GM21717 (cell line): ENCODE data around the gene GSG1L.
"Not testable (repeated sequence)": the region's sequence is repeated elsewhere in the genome, so short reads cannot be mapped to it uniquely, and the experiment has no call there.

Source experiments
- ATAC-seq: cut with Tn5 transposase; IDR thresholded peaks from one replicate; pipeline ENCODE4 v1.9.1; 2021; ENCODE audit warnings: mild to moderate bottlenecking, moderate library complexity; ENCODE audit not compliant: unreplicated experiment

The GSG1L gene

GRCh38 chr16:27918755-27919154, 144.8 kb downstream of the GSG1L start:
- no peak for ATAC-seq

- no peak for ATAC-seq
Observed at GRCh38 chr16:27917949-27918348, 145.6 kb downstream of the GSG1L start.

GRCh38 chr16:27911486-27911885, 152.0 kb downstream of the GSG1L start:
- no peak for ATAC-seq

GRCh38 chr16:27907457-27907972, 156.0 kb downstream of the GSG1L start:
- no peak for ATAC-seq

GRCh38 chr16:27906883-27907282, 156.6 kb downstream of the GSG1L start:
- ATAC-seq: no peak

GRCh38 chr16:27903046-27903655, 160.4 kb downstream of the GSG1L start:
- no peak for ATAC-seq

- ATAC-seq: no peak
Observed at GRCh38 chr16:27902551-27902950, 161.0 kb downstream of the GSG1L start.

GRCh38 chr16:27901956-27902355, 161.6 kb downstream of the GSG1L start:
- no peak for ATAC-seq

- no peak for ATAC-seq
Observed at GRCh38 chr16:27899736-27900135, 163.8 kb downstream of the GSG1L start.

- no peak for ATAC-seq
Observed at GRCh38 chr16:27894386-27894785, 169.1 kb downstream of the GSG1L start.

GRCh38 chr16:27892879-27893278, 170.6 kb downstream of the GSG1L start:
- ATAC-seq: no peak

- ATAC-seq: no peak
Observed at GRCh38 chr16:27890866-27891265, 172.6 kb downstream of the GSG1L start.

- no peak for ATAC-seq
Observed at GRCh38 chr16:27890006-27890405, 173.5 kb downstream of the GSG1L start.

GRCh38 chr16:27883576-27883975, 179.9 kb downstream of the GSG1L start:
- no peak for ATAC-seq

- no peak for ATAC-seq
Observed at GRCh38 chr16:27880287-27880686, 183.2 kb downstream of the GSG1L start.

- ATAC-seq: no peak
Observed at GRCh38 chr16:27879601-27880247, 183.8 kb downstream of the GSG1L start.

GRCh38 chr16:27872627-27873026, 190.9 kb downstream of the GSG1L start:
- ATAC-seq: not testable (repeated sequence)

GRCh38 chr16:27870116-27870798, 193.3 kb downstream of the GSG1L start:
- ATAC-seq: no peak

GRCh38 chr16:27869411-27869810, 194.1 kb downstream of the GSG1L start:
- ATAC-seq: no peak

- no peak for ATAC-seq
Observed at GRCh38 chr16:27868180-27868579, 195.3 kb downstream of the GSG1L start.

GRCh38 chr16:27867122-27868110, 196.1 kb downstream of the GSG1L start:
- no peak for ATAC-seq
